GM10847 (cell line): ENCODE data around the gene NEDD9.

Experiments used
- POLR2A ChIP-seq: IDR thresholded peaks from 2 replicates; pipeline ENCODE4 v1.6.1; 2011; ENCODE audit not compliant: insufficient read length; ENCODE audit errors: extremely low read depth

Gene NEDD9

DNA sequence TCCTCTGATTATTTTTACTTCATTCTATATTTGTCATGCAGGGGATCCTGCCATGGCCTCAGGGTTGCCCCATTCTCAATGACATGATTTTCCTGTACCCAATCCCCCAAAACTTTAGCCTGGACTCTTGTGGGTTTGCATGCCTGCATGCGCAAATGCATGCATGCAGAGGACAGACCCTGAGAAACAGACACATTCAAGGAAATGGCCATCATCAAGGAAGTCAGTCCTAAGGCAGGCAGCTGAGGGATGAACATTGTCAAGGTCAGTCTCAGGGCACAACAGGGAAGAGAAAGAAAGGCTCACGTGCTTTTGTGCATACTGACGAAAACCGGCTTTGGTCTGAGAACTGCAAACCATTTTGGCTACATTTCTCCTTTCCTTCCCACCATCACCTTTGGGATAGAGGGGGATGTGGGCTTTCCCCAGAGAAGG lies 13.1 kb downstream of the NEDD9 start:
- TF ChIP-seq POLR2A = no peak

DNA sequence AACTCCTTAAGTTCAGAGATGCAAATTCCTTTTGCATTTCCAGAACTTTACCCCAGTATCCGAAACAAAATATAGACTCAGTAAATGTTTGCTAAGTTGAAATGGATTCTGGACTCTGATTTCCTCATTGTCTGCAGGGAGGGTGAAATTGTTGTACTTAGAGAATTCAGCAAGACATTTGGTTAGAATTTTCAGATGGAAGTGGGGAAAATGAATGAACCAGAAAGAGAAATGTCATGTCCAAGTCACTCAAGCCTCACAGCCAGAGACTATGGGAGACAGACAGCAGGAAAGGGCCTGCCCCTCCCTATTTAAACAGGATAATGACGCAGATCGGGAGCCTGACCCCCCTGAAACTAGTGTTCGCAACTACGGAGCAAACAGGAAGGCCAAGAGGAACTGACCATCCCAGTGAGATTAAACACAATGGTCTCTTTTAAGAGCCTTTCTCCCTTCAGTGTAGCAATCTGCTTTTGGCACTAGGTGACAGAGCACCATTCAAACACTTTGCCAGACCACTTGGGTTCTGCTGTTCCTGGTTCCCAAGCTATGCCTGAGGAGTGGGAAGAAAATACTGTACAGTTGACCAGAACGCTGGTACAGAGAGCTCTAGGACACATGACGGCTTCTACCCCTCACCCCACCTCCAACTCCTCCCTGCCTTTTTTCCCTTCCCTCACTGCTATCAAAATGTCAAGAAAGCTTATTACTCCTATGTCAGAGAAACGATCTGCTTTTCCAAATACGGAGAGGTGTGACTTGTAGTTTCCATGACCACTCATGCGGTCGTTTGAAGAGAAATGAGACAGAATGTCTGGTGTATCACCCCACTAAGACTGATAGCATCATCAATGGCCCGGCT lies 13.7 kb downstream of the NEDD9 start:
- no peak for TF ChIP-seq POLR2A

DNA sequence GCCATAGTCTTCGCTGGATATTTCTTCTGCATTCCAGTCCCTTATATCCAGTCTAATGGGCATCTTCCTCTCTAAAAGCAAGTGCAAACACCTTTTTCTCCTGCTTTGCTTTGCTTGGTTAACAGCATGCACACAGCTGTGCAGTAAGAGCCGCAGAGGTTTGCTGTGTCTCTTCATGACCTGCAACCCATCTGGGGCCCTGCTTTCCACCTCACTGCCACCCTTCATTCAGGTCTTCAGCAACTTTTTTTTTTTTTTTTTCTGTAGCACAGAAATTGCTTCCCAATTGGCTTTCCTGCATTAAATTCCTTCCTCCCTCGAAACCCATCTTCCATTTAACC lies 14.4 kb downstream of the NEDD9 start:
- no peak for TF ChIP-seq POLR2A

GRCh38 chr6:11217360-11218101 lies 14.9 kb downstream of the NEDD9 start:
- TF ChIP-seq POLR2A = no peak

DNA sequence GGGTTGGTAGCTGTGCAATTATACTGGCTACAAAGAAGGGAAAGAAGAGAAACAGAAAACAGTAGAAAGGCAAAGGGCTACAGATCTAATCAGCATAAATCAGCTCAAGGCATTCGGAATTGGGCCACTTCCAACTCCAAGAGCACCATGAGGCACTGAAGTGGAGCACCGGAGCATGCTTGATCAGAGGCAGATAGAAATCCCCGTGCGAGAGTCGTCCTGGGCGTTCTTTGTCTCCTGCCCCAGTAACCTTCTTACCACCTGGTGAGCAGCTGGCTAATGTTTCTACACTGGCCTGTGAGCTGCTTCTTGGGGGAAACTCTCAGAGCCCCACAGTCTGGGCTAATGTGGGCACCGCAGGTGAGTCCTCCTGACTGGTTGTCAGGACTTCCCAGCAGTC lies 16.7 kb downstream of the NEDD9 start:
- TF ChIP-seq POLR2A = no peak

GRCh38 chr6:11214901-11215300 lies 17.6 kb downstream of the NEDD9 start:
- TF ChIP-seq POLR2A = no peak

GRCh38 chr6:11214084-11214833 lies 18.2 kb downstream of the NEDD9 start:
- TF ChIP-seq POLR2A = no peak

DNA sequence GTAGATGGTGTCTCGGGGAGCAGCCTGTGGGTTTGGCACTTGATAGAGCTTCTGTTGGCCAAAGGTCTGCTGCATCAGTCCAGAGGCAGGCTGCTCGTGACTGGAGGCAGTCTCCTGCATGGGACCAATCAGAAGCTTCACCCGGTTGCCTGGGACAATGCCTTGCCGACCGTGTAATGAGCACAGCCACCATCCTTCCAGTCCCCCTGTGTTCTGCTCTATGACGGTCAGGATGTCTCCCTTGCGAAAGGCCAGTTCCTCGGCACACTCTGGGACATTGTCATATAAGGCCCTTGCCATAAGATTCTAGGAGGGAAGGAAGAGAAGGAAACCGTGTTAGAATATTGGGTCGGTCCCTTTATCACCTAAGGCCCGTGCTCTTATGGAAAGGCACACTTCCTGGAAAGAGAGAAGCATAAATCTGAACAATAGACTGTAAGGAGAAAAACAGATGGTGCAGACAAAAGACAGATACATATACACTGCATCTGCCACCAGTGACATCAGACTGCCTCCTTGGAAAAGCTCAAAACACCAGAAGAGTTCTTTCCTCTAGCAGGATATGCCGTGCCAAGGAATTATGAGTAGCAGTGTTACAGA lies 18.9 kb downstream of the NEDD9 start:
- no peak for TF ChIP-seq POLR2A

DNA sequence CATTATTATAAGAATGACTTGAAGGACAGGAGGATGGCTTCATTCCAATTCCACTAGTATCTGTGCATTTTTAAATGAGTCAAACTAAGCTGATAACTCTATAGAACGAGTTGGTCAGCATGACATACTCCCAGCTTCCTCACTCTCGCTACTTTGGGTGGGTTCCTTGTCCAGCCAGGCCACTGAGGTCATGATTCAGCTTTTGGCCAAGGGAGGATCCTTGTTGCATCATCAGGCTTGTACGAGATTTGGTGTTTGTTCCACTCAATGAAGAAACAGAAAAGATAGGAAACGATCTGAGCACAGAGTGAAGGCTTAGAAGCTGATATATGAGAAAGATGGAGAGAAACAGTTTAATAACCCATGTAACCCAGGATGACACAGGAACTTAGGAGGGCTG lies 19.8 kb downstream of the NEDD9 start:
- no peak for TF ChIP-seq POLR2A

DNA sequence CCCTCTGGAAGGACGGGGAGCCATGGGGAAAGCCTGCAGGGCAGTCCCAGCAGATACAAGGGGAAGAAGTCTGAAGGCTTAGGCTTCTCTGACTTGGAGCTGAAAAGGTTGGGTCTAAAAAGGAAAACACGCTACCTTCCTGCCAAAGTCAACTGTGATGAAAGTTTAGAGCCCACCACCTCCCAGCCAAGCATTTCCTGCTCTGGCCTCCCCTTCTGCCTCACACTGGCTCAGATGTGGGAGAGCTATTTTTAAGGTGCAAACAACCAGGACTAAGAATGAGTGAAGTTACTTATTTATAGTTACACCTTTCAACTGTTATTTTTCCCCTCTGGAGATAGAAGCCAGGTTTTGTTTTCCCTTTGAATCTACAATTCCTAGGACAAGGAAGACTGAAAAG lies 21.2 kb downstream of the NEDD9 start:
- TF ChIP-seq POLR2A = no peak

DNA sequence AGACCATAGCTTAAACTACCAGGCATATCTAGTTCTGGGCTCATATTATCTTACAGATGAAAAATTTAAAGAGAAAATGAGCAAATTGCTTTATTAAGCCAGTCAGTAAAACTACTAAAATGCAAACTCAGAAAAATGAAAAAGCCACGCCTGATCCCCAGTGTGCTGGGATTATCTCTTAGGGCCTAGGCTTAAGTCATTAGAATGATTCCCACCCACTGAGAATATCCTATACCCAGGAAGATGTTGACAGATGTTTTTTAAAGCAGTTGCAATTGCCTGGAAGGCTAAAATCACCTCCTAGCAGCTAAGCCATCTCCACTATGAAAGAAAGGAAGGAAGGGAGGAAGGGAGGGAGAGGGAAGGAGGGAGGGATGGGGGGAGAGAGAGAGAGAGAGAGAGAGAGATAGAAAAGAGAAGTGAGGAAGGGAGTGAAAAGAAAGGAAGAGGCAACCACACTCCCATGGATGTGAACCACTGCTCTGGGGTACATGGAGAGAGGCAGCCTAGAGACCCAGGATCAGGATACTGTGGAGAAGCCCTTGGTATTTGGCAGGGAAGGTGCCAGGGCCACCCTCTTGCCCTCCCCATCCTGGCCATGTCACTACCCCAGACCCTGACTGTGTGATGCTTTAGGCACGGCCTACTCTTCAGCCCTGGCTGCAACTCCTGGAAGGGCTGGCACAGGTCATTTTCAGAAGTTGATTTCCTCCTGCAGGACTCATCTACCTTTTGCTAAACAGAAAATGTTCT lies 21.9 kb downstream of the NEDD9 start:
- TF ChIP-seq POLR2A = no peak

GRCh38 chr6:11209906-11210305 lies 22.6 kb downstream of the NEDD9 start:
- no peak for TF ChIP-seq POLR2A

GRCh38 chr6:11209369-11209768 lies 23.1 kb downstream of the NEDD9 start:
- TF ChIP-seq POLR2A = no peak

DNA sequence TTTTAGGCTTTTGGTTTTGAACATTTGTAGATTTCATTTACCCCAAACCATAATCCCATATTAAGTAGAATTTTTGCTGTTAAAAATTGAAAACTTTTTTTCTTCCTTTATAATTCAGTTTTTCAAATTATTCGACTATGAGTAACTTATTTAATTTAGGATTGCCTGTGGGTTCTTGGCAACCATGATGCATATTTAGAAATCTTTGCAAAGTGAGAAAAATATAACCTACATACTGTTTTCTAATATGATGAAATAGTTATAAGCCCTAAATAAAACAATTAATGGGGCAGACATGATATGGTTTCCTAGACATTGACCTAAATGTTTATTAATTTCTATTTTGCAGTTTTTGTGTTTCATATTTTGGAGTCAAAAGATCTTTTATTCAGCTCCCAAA lies 23.6 kb downstream of the NEDD9 start:
- TF ChIP-seq POLR2A = no peak

- no peak for TF ChIP-seq POLR2A
These were observed 24.2 kb downstream of the NEDD9 start for GRCh38 chr6:11208267-11208666.
